KBM-7 (cell line): ENCODE measurements around the gene AFF3.

Source experiments
- DNase-seq: peaks from one replicate; pipeline ENCODE4 v3.0.0-alpha.2; 2015
- in situ Hi-C: fragments of 300-500 bp; cut with MboI; formaldehyde crosslinking; loops from 2 replicates; pipeline ENCODE4 v1.14.3; 2020; ENCODE audit warnings: low sequenced_read_pairs, low pct_unique_long_range_greater_than_20kb, mixed read lengths

The AFF3 gene

DNA sequence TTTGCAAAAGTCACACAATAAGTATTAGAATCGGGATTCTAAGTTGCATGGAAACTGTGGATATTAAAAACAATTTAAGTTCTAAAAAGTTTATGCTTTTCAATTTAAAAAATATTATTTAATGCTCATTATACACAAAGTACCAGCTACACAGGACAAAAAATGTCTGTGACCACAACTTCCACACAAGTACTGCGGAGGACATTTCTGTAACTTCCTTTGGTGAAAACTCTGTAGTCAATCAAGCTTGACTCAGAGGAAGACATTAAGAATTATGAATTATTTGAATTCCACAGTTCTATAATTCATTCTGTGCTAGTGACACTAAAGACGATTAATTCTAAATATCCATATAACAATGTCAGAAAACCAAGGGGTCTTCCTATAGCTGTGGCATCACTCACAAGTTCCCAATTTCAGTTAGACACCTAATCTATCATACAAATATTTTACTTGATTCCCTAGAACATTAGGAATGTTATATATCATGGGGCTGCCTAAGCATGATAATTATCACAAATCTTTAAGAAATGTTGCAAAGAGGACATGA, 120.5 kb downstream of the AFF3 start:
- in situ Hi-C loops: no loop called here
- DNase-seq: no peak

DNA sequence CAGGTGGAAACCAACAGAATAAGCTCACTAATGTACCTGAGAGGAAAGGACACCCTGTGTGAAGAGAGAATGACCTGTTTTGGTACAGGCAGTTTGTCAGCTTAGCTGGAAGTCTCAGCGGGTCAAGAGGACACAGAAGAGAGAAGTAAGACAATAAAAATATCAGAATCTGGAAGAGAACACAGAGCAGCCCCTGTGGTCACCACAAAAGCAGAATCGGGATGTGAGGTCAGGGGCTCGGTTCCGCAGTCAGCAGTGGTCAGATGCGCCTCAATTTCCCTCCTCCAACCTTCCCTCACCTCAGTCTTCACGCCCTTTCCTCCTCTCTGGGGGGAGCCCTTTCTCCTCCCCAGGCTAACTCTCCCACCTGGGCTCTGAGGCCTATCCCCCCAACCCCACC, 122.9 kb downstream of the AFF3 start:
- DNase-seq: no peak
- in situ Hi-C loops: no loop called here

DNA sequence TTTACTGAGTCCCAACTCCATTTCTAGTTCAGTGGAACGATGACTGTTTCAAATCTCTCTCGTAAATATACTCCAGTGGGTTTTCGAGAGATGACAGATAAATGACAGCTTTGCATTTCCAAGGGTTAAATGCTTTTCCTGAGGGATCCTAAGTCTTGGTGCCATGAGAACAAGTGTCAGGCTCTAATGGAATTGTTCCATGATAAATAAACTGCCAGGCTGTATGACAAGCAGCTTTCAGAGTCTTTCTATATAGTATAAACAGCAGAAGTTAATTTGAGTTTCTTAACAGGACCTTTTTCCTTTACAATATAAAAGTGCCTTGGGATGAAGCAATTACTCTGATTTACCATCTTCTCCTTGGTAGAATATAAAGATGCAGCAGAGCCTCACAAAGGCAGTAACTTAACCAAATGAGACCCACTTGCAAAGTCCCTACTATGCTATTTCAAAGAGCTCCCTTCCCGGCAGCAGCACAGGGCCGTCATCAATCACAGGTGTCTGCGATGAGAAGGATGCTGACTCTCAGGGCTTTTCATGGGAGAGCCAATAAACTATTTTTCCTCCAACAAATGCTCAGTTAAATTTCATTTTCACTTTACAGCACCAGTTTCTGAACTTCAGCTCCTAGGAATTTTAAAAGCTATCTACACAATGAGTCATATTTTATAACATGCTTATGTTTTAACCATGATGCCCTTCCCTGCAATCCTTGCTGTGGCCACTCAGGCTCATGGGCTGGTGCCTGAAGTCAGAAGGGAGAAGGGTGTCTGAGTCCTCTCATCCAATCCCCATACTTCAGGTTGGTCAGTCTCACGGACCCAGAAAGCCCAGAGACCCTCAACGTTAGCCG, 123.8 kb downstream of the AFF3 start:
- in situ Hi-C loops: no loop called here
- DNase-seq: no peak

DNA sequence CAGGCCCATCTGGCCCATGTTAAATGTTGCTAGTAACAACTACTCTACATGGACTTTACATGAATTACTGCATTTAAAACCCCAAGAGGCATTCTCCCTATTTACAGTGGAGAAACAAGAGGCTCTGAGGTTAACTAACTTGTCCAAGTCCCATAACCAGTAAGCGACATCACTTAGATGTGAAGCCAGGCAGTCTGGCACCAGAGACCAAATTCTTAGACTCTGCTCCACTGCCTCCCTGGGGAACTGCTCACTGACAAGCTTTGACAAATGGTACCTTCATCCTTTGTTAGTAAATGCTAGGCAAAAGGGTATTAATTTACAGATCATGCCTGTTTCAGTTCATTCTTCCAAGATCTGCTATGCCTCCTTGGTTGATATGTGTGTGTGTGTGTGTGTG, 124.8 kb downstream of the AFF3 start:
- no peak for DNase-seq
- in situ Hi-C loops: no loop called here

DNA sequence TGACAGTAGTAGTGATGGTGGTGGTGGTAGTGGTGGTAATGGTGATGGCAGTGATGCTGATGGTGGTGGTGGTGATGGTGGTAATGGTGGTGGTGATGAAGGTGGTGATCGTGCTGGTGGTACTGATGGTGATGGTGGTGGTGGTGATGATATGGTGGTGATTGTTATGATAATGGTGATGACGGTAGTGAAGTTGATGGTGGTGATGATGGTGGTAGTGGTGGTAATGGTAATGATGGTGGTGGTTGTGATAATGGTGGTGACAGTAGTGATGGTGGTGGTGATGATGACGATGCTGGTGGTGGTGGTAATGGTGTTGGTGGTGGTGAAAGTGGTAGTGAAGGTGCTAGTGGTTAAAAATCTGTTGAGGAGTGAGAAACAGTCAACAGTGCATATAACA, 125.6 kb downstream of the AFF3 start:
- in situ Hi-C loops: no loop called here

DNA sequence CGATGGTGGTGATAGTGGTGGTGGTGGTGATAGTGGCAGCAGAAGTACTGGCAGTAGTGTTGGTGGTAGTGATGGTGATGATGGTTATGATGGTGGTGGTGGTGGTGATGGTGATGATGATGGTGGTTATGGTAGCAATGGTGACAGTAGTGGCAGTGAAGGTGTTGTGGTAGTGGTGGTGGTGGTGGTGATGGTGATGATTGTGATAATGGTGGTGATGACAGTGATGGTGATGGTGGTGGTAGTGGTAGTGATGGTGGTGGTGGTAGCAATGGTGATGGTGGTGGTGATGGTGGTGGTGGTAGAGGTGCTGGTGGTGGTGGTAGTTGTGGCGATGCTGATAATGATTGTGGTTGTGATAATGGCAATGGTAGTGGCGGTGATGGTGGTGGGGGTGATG, 126.5 kb downstream of the AFF3 start:
- in situ Hi-C loops: no loop called here
- DNase-seq: no peak

More for the DNA sequence above, 125.6 kb downstream of the AFF3 start:
- DNase-seq: no peak

DNA sequence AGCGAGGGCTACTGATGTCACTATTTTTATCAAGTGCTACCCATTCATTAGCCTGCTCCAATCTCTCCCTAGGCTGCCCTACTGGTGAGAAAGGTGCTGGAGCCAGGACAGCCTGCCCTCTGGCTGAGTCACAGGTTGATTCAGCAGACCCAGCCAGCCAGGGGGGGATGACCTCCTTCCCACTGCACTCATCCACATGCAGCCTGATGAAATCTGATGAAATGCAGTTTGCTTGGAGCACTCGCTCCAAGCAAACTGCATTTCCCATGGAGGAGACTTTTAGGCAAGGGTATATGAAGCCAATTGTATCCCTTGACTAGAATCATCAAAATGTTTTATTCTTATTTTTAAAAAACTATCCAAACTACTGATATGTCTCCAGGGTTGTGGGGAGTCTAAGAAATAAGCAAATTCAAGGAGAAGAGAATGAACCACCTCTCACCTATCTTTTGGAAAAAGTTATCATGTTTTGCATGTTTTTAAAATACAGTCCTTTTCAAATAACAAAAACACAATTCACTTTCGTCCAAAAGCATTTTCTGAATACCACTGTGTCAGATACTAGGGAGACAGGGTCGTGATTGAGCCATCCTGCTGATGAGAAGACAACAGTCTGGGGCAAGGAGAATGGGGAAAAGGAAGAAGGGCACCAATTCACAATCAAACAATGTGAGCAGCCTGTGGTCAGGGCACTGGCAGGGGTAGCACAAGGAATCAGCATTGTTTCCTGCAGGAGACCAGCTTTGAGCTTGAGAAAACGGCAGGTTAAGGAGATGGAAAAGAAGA, 128.3 kb downstream of the AFF3 start:
- no peak for DNase-seq
- in situ Hi-C loops: no loop called here

DNA sequence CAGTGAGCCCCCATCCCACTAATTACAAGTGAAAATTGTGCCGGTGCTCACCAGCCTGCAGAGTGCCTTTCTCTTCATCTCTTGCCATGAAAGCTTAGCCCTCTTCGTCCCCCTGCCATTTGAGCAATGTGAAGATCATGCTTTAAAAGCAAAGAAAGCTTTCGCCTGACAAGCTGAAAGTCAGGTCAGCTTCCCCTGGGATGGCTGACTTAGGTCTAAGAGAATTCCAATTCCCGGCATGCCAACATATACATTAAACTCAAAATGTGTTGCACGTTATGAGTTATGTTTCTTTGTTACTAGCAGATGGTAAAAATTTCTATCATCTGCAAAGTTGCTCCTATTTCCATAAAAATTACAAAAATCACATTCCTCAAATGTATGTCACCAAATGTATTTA, 129.8 kb downstream of the AFF3 start:
- in situ Hi-C loops: no loop called here
- DNase-seq: no peak

DNA sequence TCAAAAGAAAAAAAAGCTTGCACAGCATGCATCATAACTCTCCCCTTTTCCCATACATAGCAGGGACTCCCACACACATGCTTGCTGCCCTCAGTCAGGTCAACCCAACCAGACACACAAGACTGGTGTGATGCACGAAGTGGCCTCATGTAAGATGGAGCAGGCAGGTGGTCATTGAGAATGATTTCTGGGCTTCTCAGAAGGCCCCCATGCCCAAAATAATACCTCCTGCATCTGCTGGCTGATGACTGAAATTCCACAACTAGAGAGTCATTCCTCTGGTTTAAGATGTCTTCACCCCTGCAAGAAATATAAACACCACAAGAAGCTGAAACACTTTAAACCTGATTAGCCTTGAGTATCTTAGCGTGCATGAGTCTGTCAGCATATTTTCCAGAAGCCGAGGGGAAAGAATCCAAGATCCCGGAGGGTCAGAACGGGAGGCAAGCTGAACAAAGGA, 131.1 kb downstream of the AFF3 start:
- in situ Hi-C loops: no loop called here
- DNase-seq: no peak

DNA sequence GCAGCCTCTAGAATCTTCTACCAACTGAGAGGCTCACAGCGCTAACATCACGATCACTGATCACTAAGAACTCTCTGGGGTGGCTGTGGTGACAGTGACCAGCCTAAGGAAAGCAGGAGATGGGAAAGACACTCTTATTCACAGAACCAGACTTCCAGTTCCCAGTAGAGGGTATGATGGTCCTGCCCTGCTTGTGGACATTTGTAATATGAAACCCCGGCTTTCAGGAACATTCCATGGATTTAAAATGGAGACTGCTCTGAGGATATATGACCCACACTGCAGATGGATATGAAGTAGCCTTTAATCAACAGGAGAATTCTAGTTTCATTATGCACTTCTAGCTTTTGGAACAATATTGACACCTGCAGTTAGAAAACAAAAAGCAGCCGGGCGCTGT, 131.8 kb downstream of the AFF3 start:
- in situ Hi-C loops: no loop called here
- no peak for DNase-seq

DNA sequence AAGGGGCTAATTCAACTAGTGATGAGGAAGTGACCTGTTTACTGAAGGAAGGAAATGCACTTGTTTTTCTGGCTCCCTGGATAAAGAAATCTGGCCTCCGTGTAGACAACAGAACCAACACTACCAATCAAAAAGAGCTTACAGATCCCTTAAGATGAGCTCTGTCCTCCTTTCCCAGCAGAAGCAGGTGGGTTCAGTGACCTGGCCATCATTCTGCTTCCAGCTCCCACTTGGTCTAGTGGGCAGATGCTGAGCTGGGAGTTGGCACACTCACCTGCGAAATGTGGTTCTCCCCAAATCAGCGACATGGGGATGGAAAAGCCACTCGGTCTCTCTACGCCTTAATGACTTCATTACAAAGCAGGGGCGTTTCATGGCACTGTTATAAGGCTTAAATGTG, 132.6 kb downstream of the AFF3 start:
- DNase-seq: no peak
- in situ Hi-C loops: no loop called here

DNA sequence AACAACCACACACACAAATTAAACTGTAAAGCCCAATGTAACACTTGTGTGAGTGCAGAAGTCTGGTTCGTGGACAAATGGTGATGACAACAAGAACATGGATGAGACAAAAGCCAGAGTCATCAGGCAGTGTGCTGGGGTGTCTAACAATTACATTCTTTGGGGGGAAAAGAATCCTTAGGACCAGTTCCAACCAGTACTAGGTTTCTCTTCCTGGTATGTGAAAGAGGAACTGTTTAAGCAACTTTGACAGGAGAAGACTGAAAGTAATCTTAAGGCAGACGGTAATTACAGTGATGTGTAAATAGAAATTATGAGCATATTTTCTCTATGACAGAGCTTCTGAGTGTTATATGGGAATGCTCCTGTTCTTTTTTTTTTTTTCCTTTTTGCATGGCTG, 133.4 kb downstream of the AFF3 start:
- DNase-seq: no peak
- in situ Hi-C loops: no loop called here

DNA sequence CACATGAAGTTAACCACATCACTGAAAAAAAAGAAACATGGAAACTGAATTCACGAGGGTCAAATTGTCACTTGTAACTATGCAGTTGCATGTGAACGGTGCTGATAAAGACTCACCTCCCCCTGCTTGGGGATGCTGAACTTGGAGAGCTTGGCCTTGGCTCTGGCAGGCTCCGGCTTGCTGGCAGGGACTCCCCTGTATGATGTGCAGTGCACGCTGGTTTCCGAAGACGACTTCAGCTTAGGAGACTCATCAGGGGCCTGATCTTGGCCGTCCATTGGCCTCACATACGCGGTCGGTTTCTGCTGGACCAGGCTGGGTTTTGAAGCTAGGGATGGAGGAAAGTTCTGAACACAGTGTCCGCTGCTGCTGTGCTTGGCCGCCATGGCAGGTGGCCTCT, 135.9 kb downstream of the AFF3 start:
- in situ Hi-C loops: no loop called here
- DNase-seq: no peak

DNA sequence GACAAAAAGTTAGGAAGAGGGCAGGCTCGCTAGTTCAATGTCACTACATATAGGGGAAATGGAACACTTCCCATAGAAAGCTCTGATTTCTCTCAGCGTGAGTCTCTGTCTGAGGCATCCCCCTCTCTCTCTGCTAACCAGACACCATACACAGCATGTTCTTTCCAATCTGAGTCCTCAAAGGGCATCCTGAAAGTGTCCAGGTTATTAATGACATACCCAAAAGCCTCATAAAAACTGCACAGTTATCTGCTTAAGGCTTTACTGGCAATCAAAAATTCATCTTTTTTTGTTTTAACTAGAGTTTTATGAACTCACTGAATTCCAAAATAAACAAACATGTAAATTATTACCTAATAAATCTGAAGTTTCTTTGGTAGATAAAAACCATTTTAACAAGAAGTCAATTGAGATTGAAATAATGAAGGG, 137.4 kb downstream of the AFF3 start:
- in situ Hi-C loops: no loop called here
- DNase-seq: no peak

DNA sequence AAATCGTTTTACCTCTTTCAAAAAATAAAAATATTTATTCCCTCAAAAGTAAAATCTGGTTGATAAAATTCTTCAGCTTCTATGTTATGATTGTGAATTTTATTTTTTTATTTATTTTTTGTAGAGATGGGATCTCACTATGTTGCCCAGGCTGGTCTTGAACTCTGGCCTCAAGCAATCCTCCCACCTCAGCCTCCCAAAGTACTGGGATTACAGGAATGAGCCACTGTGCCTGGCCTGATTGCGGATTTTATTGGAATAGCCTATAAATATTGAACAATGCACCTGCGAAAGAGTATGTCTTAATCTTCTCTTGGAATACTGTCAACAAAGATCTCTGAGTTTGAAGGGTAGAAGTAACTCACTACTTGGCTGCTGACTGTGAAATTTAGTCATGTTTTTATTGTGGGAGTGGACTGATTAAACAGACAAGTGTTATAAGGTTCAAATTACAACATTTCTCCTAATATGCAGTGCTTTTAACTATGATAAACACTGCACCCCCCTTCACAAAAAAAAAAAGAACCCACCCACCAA, 138.0 kb downstream of the AFF3 start:
- in situ Hi-C loops: no loop called here
- no peak for DNase-seq

DNA sequence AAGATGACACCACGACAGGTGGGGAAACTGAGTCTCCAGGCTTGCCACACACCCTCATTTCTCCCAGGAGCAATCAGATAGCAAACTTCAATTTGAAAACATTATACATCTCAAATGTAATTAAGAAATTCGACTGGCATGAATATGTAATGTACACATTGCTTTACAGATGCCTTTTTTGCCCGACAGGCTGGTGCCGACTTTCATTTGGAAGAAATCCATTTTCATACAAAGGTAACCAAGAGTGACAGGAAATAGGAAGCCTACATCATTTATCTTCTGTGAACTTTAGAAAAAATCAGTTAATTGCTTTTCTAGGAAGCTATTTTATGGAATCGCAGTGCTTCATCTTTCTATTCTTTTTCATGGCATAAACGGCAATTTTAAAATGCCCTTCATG, 140.3 kb downstream of the AFF3 start:
- in situ Hi-C loops: no loop called here

DNA sequence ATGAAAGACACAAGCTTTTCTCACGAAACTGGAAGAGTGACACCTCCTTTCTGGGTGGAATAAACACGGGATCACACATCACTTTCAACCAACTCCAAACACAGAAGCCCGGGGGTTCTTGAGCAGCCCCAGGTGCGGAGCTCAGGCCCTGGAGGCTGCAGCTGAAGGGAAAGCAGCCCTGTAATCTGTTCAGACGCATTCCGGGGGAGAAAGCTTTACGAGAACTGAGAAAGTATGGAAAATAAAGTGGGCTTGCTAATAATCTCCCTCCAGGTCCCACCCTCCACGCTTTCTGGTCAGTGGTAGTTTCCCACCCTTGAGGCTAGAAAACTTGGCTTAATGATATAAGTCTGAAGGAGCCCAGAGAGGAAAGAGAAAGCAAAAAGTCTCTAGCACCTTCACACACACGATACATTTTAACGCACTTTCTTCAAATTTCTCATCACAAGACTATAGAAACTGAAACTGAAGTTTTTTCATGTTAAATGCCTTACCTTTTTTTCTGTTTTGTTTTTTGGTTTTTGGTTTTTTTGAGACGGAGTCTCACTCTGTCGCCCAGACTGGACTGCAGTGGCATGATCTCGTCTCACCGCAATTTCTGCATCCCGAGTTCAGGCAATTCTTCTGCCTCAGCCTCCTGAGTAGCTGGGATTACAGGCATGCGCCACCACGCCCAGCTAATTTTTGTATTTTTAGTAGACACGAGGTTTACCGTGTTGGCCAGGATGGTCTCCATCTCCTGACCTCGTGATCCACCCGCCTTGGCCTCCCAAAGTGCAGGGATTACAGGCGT, 141.3 kb downstream of the AFF3 start:
- in situ Hi-C loops: no loop called here
- no peak for DNase-seq

More for the DNA sequence above, 140.3 kb downstream of the AFF3 start:
- no peak for DNase-seq

DNA sequence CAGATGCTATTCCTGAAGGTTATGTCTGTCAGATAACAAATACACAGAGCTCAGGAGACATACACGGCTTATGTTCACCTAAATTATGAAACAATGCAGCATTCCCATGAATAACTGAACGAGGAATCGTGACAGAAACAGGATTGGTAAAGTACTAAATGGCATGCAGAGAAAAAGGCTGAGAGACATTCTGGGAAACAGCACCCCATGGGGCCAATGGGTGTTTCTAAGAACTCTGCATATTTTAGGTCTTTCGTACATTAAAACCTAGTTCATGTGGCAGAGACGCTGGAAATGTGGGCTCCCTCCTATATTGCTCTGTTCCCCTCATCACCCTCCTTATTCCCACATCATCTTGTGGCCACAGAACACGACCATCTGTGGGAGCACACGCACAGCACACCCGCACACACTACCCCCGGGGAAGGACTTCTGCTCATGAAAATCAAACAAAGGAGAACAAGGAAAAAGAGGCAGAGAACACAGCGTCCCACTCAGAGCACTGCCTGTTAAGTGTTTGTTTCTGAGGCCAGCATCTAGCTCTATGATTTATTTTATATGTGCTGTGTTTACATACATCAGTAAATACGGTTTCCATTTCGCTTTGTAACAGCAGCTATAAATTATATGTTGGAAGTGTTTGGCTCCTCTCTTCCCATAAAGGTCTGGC, 143.6 kb downstream of the AFF3 start:
- in situ Hi-C loops: no loop called here
- no peak for DNase-seq

DNA sequence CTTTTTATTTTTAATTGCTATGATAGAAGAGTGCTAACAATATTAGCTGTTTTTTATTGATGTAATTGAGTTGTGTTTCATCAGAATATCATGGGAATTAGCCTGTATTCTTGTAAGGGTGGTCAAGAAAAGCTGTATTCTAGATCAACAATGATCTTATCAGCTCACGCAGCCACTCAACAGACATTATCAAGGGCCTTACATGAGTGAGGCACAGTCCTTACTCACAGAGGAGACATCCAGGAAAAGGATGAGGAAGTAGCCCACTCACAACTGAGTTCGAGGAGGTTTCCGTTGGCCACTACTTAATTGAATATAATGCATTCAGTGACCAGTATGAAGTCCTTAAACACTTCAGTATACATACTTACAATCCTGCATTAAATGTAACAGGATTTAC, 152.5 kb downstream of the AFF3 start:
- in situ Hi-C loops: no loop called here
- DNase-seq: no peak
